KMS-11 (cell line): ENCODE data around the gene CNP.

Source experiments
- H2AFZ ChIP-seq: fragments of 200-600 bp; sonication (generic); 2 replicates; pipeline ENCODE4 v1.6.1; 2016; ENCODE audit warnings: antibody characterized with exemption, mixed run types, low read depth
- H3K27ac ChIP-seq: fragments of 200-600 bp; sonication (generic); 2 replicates; pipeline ENCODE4 v1.6.1; 2016; ENCODE audit warnings: mild to moderate bottlenecking, mixed run types
- H3K27me3 ChIP-seq: fragments of 200-600 bp; sonication (generic); 2 replicates; pipeline ENCODE4 v1.6.1; 2017; ENCODE audit warnings: mild to moderate bottlenecking, low read depth, mixed run types, moderate library complexity; ENCODE audit not compliant: insufficient read depth
- H3K36me3 ChIP-seq: fragments of 200-600 bp; sonication (generic); 2 replicates; pipeline ENCODE4 v1.6.1; 2017; ENCODE audit warnings: mild to moderate bottlenecking, mixed run types; ENCODE audit not compliant: insufficient read depth
- H3K4me1 ChIP-seq: fragments of 200-600 bp; sonication (generic); 2 replicates; pipeline ENCODE4 v1.6.1; 2016; ENCODE audit warnings: mild to moderate bottlenecking, low read depth, mixed run types; ENCODE audit not compliant: poor library complexity, severe bottlenecking
- H3K4me2 ChIP-seq: fragments of 200-600 bp; sonication (generic); 2 replicates; pipeline ENCODE4 v1.7.0; 2016; ENCODE audit warnings: mild to moderate bottlenecking, mixed run types
- H3K4me3 ChIP-seq: fragments of 200-600 bp; sonication (generic); IDR thresholded peaks from 2 replicates; pipeline ENCODE4 v1.6.1; 2017; ENCODE audit warnings: low read depth, low read length, mixed read lengths; ENCODE audit not compliant: insufficient read depth
- H3K79me2 ChIP-seq: fragments of 200-600 bp; sonication (generic); 2 replicates; pipeline ENCODE4 v1.6.1; 2016; ENCODE audit warnings: low read depth, mixed run types; ENCODE audit not compliant: insufficient read depth
- H3K9ac ChIP-seq: fragments of 200-600 bp; sonication (generic); 2 replicates; pipeline ENCODE4 v1.6.1; 2016; ENCODE audit warnings: mild to moderate bottlenecking, mixed run types
- H4K20me1 ChIP-seq: fragments of 200-600 bp; sonication (generic); 2 replicates; pipeline ENCODE4 v1.6.1; 2016; ENCODE audit warnings: mild to moderate bottlenecking, mixed run types; ENCODE audit not compliant: insufficient read depth
- TF ChIP-seq, protein P1 (sequence below): fragments of 200-600 bp; sonication (generic); conservative IDR thresholded peaks from 2 replicates; pipeline ENCODE4 v1.6.1; 2017; ENCODE audit warnings: low read depth, mild to moderate bottlenecking, antibody characterized with exemption, low read length, moderate library complexity, mixed read lengths

The CNP gene

GRCh38 chr17:41941168-41941567 lies 25.4 kb upstream of the CNP start:
- Histone ChIP-seq H3K4me2 (no peak overlapping the region), H3K27ac (no peak overlapping the region), H3K4me3 (no peak overlapping the region), H3K79me2 (no peaks in the 10 kb centered on the region), H3K9ac (no peak overlapping the region), H4K20me1 (no peaks in the 10 kb centered on the region), H3K36me3 (no peaks in the 10 kb centered on the region), H3K4me1 (peaks cover 22% of the 10 kb centered on the region), H2AFZ (no peak overlapping the region), H3K27me3 (no peaks in the 10 kb centered on the region)
- TF ChIP-seq, protein P1, sequence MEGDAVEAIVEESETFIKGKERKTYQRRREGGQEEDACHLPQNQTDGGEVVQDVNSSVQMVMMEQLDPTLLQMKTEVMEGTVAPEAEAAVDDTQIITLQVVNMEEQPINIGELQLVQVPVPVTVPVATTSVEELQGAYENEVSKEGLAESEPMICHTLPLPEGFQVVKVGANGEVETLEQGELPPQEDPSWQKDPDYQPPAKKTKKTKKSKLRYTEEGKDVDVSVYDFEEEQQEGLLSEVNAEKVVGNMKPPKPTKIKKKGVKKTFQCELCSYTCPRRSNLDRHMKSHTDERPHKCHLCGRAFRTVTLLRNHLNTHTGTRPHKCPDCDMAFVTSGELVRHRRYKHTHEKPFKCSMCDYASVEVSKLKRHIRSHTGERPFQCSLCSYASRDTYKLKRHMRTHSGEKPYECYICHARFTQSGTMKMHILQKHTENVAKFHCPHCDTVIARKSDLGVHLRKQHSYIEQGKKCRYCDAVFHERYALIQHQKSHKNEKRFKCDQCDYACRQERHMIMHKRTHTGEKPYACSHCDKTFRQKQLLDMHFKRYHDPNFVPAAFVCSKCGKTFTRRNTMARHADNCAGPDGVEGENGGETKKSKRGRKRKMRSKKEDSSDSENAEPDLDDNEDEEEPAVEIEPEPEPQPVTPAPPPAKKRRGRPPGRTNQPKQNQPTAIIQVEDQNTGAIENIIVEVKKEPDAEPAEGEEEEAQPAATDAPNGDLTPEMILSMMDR, result no peak

DNA sequence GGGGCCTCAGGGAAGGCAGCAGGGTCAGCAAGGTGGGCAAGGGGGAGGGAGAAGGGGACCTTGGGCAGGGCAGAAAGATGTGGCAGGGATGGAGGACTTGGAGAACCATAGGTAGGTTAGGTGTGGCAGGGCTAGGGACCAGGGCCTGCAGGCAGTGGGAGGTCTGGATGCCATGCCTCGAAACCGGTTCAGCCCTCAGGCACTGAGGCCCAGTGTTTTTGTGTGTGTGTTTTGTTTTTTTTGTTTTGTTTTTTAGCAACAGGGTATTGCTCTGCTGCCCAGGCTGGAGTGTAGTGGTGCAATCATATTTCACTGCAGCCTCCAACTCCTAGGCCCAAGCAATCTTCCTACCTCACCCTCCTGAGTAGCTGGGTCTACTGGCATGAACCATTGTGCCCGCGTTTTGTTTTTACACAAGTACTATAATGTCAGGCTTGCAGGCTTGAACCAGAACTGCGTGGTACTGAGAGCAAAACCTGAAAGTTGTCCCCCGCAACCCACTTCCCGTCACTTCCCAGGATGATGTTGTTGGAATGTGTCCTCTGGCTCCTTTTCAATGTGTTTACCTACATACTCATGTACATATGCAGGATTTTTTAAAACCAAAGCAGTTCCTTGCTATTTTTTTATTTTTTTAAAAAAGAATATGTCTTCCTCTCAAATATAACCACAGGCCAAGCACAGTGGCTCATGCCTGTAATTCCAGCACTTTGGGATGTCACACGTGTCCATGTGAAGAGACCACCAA lies 23.8 kb upstream of the CNP start:
- Histone ChIP-seq H3K27ac (no peak overlapping the region), H3K4me1 (peaks cover 5% of the 10 kb centered on the region), H3K9ac (no peak overlapping the region), H3K79me2 (no peaks in the 10 kb centered on the region), H3K4me3 (no peak overlapping the region), H3K27me3 (no peaks in the 10 kb centered on the region), H4K20me1 (no peaks in the 10 kb centered on the region), H2AFZ (no peak overlapping the region), H3K4me2 (no peak overlapping the region), H3K36me3 (no peaks in the 10 kb centered on the region)
- TF ChIP-seq, protein P1, result no peak

GRCh38 chr17:41943492-41943891 lies 23.1 kb upstream of the CNP start:
- no peaks in the 10 kb centered on the region for H3K79me2 ChIP-seq
- no peaks in the 10 kb centered on the region for H4K20me1 ChIP-seq
- H3K4me2 ChIP-seq, result no peak overlapping the region
- no peak overlapping the region for H2AFZ ChIP-seq
- H3K9ac ChIP-seq, result no peak overlapping the region
- H3K27ac ChIP-seq, result no peak overlapping the region
- H3K36me3 ChIP-seq, result no peaks in the 10 kb centered on the region
- no peaks in the 10 kb centered on the region for H3K27me3 ChIP-seq
- no peak overlapping the region for H3K4me3 ChIP-seq
- no peaks in the 10 kb centered on the region for H3K4me1 ChIP-seq
- TF ChIP-seq, protein P1, result no peak

DNA sequence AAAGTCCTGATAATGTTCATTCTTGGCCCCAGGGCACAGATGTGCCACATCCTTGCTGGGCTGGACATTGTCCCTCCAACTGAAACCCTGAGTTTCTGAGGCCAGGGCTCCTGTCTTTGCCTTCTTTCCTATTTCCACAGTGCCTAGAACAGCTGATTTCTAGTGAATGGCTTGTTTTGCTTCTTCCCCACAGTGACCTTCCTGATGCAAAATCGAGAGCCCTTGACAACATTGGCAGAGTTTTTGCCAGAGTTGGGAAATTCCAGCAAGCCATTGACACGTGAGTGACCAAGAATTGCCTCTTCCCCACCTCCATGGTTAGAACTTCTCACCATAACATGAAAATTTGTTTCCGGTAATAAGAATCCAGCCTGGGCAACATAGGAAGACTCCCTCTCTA lies 21.7 kb upstream of the CNP start:
- H3K9ac ChIP-seq, result no peak overlapping the region
- H3K79me2 ChIP-seq, result no peaks in the 10 kb centered on the region
- TF ChIP-seq, protein P1, result no peak
- H3K36me3 ChIP-seq, result no peaks in the 10 kb centered on the region
- no peak overlapping the region for H2AFZ ChIP-seq
- H3K4me2 ChIP-seq, result no peak overlapping the region
- no peaks in the 10 kb centered on the region for H4K20me1 ChIP-seq
- no peak overlapping the region for H3K4me3 ChIP-seq
- no peaks in the 10 kb centered on the region for H3K27me3 ChIP-seq
- H3K27ac ChIP-seq, result no peak overlapping the region
- H3K4me1 ChIP-seq, result no peaks in the 10 kb centered on the region
